Measurements from ENCODE around the gene CCSER1.

DNA sequence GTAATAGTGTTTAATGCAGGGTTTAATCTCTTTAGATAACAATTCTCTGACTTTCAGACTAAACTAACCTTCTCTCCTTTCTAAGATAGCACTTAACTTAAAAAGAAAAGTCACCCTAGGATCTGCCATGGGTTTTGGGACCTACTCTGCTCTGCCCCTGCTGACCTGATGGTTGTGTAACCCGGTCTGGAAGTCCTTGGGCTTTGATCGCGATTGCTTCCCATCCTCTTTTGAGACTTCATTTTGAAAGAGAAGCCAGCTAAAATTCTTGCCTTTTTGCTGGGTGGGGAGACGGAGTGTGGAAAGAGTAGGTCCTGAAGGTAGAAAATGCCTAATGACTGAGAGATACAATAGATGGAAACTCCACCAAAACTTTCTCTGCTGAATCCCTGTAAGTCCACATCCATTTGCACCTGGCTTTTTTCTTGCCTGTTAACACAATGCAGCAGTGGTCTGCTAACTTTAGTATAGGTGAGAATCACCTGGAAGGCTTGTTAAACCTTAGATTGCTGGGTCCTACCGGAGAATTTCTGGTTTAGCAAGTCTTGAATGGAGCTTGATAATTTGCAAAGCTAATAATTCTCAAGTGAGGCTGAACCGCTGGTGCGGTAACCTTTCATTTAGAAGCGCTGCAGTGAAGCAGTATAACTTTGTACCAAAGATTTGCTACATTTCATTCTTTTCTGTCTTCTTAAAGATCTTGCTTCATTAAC is 45.6 kb upstream of the CCSER1 start:
- TF ChIP-seq, protein P1, sequence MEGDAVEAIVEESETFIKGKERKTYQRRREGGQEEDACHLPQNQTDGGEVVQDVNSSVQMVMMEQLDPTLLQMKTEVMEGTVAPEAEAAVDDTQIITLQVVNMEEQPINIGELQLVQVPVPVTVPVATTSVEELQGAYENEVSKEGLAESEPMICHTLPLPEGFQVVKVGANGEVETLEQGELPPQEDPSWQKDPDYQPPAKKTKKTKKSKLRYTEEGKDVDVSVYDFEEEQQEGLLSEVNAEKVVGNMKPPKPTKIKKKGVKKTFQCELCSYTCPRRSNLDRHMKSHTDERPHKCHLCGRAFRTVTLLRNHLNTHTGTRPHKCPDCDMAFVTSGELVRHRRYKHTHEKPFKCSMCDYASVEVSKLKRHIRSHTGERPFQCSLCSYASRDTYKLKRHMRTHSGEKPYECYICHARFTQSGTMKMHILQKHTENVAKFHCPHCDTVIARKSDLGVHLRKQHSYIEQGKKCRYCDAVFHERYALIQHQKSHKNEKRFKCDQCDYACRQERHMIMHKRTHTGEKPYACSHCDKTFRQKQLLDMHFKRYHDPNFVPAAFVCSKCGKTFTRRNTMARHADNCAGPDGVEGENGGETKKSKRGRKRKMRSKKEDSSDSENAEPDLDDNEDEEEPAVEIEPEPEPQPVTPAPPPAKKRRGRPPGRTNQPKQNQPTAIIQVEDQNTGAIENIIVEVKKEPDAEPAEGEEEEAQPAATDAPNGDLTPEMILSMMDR (conservative IDR thresholded peaks at IDR 0.05; ENCODE audit: low read depth in 2 of 2), result no peak
- TF ChIP-seq POLR2AphosphoS5 (IDR thresholded peaks at IDR 0.05; ENCODE audit: low read depth) (no peak), JUNB (IDR thresholded peaks at IDR 0.05; ENCODE audit: unreplicated experiment) (no peak), EZH2phosphoT487 (IDR thresholded peaks at IDR 0.05; ENCODE audit: unreplicated experiment) (no peak), CREB1 (CRISPR knock-in tag; IDR thresholded peaks at IDR 0.05; ENCODE audit: low read depth) (no peak), EZH2 (IDR thresholded peaks at IDR 0.05; ENCODE audit: low read depth, unreplicated experiment) (no peak), STAT1 (IDR thresholded peaks at IDR 0.05; ENCODE audit: unreplicated experiment) (no peak), ZNF331 (CRISPR knock-in tag; IDR thresholded peaks at IDR 0.05; ENCODE audit: low read depth) (no peak), ZNF114 (CRISPR knock-in tag; IDR thresholded peaks at IDR 0.05) (no peak), NANOG (IDR thresholded peaks at IDR 0.05; ENCODE audit: borderline replicate concordance) (no peak)
- TF ChIP-seq, protein P2, sequence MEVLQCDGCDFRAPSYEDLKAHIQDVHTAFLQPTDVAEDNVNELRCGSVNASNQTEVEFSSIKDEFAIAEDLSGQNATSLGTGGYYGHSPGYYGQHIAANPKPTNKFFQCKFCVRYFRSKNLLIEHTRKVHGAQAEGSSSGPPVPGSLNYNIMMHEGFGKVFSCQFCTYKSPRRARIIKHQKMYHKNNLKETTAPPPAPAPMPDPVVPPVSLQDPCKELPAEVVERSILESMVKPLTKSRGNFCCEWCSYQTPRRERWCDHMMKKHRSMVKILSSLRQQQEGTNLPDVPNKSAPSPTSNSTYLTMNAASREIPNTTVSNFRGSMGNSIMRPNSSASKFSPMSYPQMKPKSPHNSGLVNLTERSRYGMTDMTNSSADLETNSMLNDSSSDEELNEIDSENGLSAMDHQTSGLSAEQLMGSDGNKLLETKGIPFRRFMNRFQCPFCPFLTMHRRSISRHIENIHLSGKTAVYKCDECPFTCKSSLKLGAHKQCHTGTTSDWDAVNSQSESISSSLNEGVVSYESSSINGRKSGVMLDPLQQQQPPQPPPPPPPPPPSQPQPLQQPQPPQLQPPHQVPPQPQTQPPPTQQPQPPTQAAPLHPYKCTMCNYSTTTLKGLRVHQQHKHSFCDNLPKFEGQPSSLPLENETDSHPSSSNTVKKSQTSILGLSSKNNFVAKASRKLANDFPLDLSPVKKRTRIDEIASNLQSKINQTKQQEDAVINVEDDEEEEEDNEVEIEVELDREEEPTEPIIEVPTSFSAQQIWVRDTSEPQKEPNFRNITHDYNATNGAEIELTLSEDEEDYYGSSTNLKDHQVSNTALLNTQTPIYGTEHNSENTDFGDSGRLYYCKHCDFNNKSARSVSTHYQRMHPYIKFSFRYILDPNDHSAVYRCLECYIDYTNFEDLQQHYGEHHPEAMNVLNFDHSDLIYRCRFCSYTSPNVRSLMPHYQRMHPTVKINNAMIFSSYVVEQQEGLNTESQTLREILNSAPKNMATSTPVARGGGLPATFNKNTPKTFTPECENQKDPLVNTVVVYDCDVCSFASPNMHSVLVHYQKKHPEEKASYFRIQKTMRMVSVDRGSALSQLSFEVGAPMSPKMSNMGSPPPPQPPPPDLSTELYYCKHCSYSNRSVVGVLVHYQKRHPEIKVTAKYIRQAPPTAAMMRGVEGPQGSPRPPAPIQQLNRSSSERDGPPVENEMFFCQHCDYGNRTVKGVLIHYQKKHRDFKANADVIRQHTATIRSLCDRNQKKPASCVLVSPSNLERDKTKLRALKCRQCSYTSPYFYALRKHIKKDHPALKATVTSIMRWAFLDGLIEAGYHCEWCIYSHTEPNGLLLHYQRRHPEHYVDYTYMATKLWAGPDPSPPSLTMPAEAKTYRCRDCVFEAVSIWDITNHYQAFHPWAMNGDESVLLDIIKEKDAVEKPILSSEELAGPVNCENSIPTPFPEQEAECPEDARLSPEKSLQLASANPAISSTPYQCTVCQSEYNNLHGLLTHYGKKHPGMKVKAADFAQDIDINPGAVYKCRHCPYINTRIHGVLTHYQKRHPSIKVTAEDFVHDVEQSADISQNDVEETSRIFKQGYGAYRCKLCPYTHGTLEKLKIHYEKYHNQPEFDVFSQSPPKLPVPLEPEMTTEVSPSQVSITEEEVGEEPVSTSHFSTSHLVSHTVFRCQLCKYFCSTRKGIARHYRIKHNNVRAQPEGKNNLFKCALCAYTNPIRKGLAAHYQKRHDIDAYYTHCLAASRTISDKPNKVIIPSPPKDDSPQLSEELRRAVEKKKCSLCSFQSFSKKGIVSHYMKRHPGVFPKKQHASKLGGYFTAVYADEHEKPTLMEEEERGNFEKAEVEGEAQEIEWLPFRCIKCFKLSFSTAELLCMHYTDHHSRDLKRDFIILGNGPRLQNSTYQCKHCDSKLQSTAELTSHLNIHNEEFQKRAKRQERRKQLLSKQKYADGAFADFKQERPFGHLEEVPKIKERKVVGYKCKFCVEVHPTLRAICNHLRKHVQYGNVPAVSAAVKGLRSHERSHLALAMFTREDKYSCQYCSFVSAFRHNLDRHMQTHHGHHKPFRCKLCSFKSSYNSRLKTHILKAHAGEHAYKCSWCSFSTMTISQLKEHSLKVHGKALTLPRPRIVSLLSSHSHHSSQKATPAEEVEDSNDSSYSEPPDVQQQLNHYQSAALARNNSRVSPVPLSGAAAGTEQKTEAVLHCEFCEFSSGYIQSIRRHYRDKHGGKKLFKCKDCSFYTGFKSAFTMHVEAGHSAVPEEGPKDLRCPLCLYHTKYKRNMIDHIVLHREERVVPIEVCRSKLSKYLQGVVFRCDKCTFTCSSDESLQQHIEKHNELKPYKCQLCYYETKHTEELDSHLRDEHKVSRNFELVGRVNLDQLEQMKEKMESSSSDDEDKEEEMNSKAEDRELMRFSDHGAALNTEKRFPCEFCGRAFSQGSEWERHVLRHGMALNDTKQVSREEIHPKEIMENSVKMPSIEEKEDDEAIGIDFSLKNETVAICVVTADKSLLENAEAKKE (CRISPR knock-in tag; IDR thresholded peaks at IDR 0.05), result no peak
- TF ChIP-seq, protein P3, sequence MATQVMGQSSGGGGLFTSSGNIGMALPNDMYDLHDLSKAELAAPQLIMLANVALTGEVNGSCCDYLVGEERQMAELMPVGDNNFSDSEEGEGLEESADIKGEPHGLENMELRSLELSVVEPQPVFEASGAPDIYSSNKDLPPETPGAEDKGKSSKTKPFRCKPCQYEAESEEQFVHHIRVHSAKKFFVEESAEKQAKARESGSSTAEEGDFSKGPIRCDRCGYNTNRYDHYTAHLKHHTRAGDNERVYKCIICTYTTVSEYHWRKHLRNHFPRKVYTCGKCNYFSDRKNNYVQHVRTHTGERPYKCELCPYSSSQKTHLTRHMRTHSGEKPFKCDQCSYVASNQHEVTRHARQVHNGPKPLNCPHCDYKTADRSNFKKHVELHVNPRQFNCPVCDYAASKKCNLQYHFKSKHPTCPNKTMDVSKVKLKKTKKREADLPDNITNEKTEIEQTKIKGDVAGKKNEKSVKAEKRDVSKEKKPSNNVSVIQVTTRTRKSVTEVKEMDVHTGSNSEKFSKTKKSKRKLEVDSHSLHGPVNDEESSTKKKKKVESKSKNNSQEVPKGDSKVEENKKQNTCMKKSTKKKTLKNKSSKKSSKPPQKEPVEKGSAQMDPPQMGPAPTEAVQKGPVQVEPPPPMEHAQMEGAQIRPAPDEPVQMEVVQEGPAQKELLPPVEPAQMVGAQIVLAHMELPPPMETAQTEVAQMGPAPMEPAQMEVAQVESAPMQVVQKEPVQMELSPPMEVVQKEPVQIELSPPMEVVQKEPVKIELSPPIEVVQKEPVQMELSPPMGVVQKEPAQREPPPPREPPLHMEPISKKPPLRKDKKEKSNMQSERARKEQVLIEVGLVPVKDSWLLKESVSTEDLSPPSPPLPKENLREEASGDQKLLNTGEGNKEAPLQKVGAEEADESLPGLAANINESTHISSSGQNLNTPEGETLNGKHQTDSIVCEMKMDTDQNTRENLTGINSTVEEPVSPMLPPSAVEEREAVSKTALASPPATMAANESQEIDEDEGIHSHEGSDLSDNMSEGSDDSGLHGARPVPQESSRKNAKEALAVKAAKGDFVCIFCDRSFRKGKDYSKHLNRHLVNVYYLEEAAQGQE (IDR thresholded peaks at IDR 0.05; ENCODE audit: unreplicated experiment), result no peak
- TF ChIP-seq, protein P4, sequence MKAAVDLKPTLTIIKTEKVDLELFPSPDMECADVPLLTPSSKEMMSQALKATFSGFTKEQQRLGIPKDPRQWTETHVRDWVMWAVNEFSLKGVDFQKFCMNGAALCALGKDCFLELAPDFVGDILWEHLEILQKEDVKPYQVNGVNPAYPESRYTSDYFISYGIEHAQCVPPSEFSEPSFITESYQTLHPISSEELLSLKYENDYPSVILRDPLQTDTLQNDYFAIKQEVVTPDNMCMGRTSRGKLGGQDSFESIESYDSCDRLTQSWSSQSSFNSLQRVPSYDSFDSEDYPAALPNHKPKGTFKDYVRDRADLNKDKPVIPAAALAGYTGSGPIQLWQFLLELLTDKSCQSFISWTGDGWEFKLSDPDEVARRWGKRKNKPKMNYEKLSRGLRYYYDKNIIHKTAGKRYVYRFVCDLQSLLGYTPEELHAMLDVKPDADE (IDR thresholded peaks at IDR 0.05), result no peak
